ENCODE results near the gene NPEPL1.
"Not testable (repeated sequence)": the region's sequence is repeated elsewhere in the genome, so short reads cannot be mapped to it uniquely, and the experiment has no call there.

Gene NPEPL1

DNA sequence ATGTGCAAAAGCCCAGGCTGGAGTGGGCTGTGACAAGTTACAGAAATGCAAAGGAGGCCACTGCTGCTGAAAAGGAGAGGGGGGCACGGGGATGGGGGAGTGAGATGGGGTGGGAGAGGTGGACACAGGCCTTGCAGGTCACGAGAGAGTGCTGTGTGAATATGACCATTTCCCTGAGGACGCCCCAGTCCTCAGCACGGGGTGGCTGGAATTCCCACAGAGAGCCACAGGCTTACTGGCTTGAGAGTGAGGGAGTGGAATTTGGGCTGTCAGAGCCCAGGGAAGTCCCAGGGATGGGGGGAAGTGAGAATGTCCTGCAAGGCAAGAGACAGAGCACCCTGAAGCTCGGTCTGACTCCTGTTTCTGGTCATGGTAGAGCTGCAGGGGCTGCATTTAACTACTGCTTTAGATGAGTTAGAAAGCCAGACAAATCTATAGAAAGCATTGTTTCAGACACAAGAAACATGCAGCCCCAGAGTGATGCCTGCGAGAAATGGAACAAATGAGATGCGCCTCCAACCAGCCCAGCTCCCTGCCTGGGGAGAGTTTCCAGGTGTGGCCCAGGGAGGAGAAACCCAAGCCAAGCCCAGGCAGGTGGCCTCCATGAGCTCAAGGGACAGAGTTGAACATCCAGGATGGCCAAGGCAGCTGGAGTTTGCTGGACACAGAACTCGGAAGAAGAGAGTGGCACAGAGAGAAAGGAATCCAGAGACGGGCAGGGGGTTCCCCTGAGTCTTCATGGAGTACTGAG lies 30.5 kb downstream of the NPEPL1 start:
- H3K4me3 Mint-ChIP-seq, result no peak overlapping the region
- no peaks in the 10 kb centered on the region for H3K36me3 Mint-ChIP-seq (ENCODE audit: low read depth)
- peaks cover 40% of the 10 kb centered on the region for H3K27me3 Mint-ChIP-seq
- intact Hi-C loops (cut with micrococcal nuclease), result no loop called here
- peak overlapping the region; percentile 66 for H3K27ac Mint-ChIP-seq
- H3K9me3 Mint-ChIP-seq, result no peaks in the 10 kb centered on the region
- H3K4me1 Mint-ChIP-seq (ENCODE audit: low read depth), result peaks cover 21% of the 10 kb centered on the region

DNA sequence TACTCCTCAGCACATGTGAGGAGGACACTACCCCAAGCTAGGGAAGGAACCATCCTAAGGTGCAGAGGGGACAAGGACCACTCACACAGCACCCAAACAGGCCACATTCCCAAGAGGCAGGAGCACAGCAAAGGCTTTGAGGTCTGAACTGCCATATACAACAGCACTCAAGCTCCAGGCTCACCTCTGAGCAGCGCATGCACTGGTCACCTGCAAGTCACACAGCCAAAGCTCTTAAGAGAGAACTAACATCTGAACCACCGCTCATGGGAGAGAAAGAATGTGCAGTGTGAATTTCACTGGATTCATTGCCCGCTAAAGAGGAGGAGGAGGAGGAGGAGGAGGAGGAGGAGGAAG lies 31.0 kb downstream of the NPEPL1 start:
- Mint-ChIP-seq H3K36me3 (ENCODE audit: low read depth) (no peaks in the 10 kb centered on the region), H3K9me3 (no peaks in the 10 kb centered on the region), H3K4me1 (ENCODE audit: low read depth) (peaks cover 21% of the 10 kb centered on the region), H3K4me3 (no peak overlapping the region), H3K27ac (no peak overlapping the region), H3K27me3 (peaks cover 40% of the 10 kb centered on the region)
- intact Hi-C loops (cut with micrococcal nuclease), result no loop called here

DNA sequence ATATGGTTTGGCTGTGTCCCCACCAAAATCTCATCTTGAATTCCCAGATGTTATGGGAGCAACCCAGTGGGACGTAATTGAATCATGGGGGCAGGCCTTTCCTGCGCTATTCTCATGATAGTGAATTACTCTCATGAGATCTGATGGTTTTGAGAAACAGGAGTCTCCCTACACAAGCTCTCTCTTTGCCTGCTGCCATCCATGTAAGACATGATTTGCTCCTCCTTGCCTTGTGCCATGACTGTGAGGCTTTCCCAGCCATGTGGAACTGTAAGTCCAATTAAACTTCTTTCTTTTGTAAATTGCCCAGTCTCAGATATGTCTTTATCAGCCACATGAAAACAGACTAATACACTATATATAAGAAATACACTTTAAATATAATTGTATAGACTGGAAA lies 33.6 kb downstream of the NPEPL1 start:
- H3K9me3 Mint-ChIP-seq, result not testable (repeated sequence)
- H3K27me3 Mint-ChIP-seq, result peaks cover 42% of the 10 kb centered on the region

DNA sequence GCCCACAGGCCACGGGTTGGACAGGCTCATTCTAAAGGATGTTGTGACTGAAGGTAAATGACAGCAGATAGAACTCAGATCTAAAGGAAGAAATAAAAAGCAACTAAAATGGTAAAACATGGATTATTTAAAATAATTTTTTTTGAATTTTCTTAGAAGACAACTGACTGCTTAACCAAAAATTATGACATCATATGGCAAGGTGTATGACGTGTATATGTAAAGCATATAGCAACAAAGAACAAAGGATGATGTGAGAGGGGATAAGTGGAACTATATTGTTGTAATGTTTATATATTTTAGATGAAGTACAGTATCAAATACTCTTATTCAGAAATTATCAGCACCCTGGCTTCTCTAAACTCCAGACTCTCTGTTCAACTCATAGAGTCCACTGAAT lies 38.6 kb downstream of the NPEPL1 start:
- Mint-ChIP-seq H3K27me3 (peaks cover 24% of the 10 kb centered on the region), H3K9me3 (no peaks in the 10 kb centered on the region), H3K36me3 (ENCODE audit: low read depth) (no peaks in the 10 kb centered on the region), H3K27ac (no peak overlapping the region), H3K4me3 (no peak overlapping the region), H3K4me1 (ENCODE audit: low read depth) (no peaks in the 10 kb centered on the region)
- intact Hi-C loops (cut with micrococcal nuclease), result no loop called here

More for the DNA sequence above, 33.6 kb downstream of the NPEPL1 start:
- H3K36me3 Mint-ChIP-seq (ENCODE audit: low read depth); intact Hi-C loops (cut with micrococcal nuclease); H3K4me3 Mint-ChIP-seq; H3K27ac Mint-ChIP-seq: not testable (repeated sequence)
- peaks cover 19% of the 10 kb centered on the region for H3K4me1 Mint-ChIP-seq (ENCODE audit: low read depth)

DNA sequence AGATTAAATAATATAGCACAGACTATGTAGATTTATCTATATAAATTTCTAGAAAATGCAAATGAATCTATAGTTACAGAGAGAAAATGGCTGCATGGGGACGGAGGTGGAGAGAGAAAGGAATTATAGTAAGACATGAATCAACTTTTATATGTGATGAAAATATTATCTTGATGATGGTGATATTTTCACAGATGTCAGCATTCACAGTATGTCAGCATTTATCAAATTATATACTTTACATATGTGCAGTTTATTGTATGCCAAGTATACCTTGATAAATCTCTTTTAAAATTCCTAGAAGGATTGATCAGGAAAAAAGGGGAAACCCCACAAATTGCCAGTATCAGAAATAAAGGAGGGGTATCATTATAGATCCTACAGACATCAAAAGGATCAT lies 44.6 kb downstream of the NPEPL1 start:
- Mint-ChIP-seq H3K27ac (no peak overlapping the region), H3K36me3 (ENCODE audit: low read depth) (no peaks in the 10 kb centered on the region), H3K9me3 (no peaks in the 10 kb centered on the region), H3K27me3 (peaks cover 33% of the 10 kb centered on the region), H3K4me3 (no peak overlapping the region), H3K4me1 (ENCODE audit: low read depth) (no peaks in the 10 kb centered on the region)
- intact Hi-C loops (cut with micrococcal nuclease), result no loop called here

DNA sequence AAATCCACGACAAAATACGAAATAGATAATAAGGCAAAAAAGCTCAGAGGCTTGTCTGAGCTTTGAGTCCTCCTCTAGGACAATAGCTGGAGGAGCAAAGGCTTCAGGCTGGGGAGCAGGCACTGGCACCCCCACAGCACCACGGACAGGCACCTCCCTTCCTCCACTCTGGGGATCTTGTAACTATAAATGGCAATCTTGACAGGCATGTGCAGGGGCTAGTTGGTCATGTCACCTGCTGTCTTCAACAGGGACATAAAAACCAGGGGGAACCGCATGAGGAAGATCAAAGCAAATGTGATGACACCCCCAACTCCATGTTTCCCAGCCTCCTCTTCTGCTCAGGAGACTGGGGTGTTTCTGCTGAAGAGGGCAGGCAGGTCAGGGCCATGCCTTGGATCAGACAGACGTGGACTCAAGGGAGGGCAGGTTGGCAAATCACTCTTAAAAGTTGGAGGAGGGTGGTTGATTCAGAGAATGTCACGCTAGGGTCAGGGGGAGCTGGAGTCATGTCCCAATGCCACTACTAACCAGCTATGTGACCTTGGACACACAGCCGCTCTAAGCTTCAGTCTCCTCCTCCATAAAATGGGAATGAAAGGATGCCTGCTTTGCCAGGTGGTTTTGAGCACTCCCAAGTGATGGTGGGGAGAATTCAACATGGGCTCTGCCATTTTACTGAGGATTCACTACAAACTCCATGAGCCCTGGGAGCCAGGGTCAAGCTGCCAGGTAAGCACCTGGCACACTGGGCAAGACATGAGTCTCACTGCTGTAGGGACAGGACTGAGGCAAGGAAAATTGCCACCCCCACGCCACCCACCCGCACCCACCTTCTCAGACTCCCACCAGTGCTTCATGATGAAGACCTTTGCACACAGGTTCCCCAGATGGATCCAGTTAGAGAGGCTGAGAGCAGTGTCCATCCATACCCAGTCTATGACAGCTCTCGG lies 48.0 kb downstream of the NPEPL1 start:
- H3K27me3 Mint-ChIP-seq, result peaks cover 25% of the 10 kb centered on the region
- no peaks in the 10 kb centered on the region for H3K36me3 Mint-ChIP-seq (ENCODE audit: low read depth)
- no peak overlapping the region for H3K27ac Mint-ChIP-seq
- H3K4me3 Mint-ChIP-seq, result no peak overlapping the region
- H3K4me1 Mint-ChIP-seq (ENCODE audit: low read depth), result no peaks in the 10 kb centered on the region
- no peaks in the 10 kb centered on the region for H3K9me3 Mint-ChIP-seq
- intact Hi-C loops (cut with micrococcal nuclease), result no loop called here

DNA sequence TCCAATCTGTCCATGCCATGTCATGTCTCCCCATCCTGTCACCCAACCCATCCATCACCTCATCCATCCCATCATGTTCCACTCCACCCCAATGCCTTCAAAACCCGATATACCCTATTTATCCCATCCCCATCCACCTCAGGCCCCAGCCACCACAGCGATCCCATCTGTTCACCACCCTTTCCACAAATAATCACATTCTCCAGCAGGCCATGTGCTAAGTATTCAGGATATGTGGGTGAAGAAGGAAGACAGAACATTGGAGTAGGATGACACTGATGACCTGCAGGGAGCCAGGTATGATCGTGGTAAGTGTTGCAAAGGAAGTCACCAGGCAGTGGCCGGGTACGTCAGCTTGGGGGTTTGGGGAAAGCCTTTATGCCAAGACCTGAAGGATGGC lies 48.8 kb downstream of the NPEPL1 start:
- no peaks in the 10 kb centered on the region for H3K36me3 Mint-ChIP-seq (ENCODE audit: low read depth)
- no peak overlapping the region for H3K4me3 Mint-ChIP-seq
- H3K4me1 Mint-ChIP-seq (ENCODE audit: low read depth), result no peaks in the 10 kb centered on the region
- peaks cover 25% of the 10 kb centered on the region for H3K27me3 Mint-ChIP-seq
- no peaks in the 10 kb centered on the region for H3K9me3 Mint-ChIP-seq
- no peak overlapping the region for H3K27ac Mint-ChIP-seq
- intact Hi-C loops (cut with micrococcal nuclease), result no loop called here

DNA sequence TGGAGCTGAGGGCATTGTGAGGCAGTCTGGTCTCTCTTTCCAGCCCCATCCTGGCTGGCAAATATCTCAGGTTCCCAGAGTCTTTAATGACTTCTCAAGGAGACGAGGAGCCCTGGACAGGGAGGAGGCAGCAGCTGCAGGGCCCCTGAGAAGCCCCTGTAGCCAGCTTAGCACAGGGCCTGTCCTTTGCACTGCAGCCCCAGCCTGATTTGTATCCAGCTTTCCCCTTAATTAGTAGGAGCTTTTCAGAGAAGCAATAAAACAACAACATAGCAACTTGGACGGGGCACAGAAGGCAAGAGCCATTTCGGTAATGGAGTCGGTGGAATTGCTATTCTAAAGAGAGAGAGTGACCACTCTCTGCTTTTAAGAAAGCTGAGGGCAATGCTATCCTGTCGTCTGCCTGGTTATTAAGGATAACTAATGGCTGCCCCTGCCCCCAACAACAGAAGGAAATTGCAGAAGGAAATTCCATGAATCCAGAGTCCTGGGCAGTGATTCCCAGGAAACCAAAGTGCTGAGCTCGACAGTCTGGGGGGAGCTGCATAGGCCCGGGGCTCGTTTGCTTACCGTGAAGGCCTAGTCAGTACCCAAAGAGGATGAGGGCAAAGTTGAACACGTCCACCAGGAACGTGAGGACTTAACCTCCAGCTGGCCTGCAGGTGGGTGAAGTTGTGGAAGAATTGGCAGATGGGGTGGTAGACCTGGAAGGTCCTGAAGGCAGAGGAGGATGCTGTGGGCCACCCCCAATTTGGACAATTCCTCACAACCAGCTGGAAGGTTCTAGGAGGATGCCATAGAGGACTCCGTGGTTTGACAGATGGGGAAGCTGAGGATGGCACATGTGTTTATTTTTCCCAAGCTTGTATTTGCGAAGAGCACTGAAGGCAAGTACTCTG lies 50.3 kb downstream of the NPEPL1 start:
- intact Hi-C loops (cut with micrococcal nuclease), result no loop called here
- no peak overlapping the region for H3K27ac Mint-ChIP-seq
- H3K36me3 Mint-ChIP-seq (ENCODE audit: low read depth), result no peaks in the 10 kb centered on the region
- no peaks in the 10 kb centered on the region for H3K4me1 Mint-ChIP-seq (ENCODE audit: low read depth)
- H3K27me3 Mint-ChIP-seq, result peaks cover 26% of the 10 kb centered on the region
- no peaks in the 10 kb centered on the region for H3K9me3 Mint-ChIP-seq
- H3K4me3 Mint-ChIP-seq, result no peak overlapping the region

DNA sequence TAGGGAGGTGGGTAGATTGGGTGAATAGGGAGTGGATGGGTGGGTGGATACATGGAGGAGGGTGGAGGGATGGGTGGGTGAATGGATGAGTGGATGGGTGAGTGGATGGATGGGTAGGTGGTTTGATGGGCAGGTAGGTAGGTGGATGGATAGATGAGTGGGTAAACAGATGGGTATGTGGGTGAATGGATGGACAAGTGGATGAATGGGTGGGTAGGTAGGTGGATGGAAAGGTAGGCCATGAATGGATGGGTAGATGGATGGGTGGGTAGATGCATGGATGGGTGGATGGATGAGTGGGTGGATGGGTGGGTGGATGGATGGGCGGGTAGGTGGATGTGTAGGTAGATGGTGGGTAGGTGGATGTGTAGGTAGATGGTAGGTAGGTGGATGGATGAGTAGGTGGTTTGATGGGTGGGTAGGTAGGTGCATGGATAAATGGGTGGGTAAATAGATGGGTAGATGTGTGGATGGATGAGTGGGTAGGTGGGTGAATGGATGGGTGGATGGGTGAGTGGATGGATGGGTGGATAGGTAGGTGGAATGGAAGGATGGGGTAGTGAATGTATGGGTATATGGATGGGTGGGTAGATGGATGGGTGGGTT lies 51.4 kb downstream of the NPEPL1 start:
- H3K4me3 Mint-ChIP-seq, result no peak overlapping the region
- H3K36me3 Mint-ChIP-seq (ENCODE audit: low read depth), result no peaks in the 10 kb centered on the region
- no peaks in the 10 kb centered on the region for H3K4me1 Mint-ChIP-seq (ENCODE audit: low read depth)
- peaks cover 30% of the 10 kb centered on the region for H3K27me3 Mint-ChIP-seq
- intact Hi-C loops (cut with micrococcal nuclease), result no loop called here
- H3K27ac Mint-ChIP-seq, result no peak overlapping the region
- H3K9me3 Mint-ChIP-seq, result no peaks in the 10 kb centered on the region

DNA sequence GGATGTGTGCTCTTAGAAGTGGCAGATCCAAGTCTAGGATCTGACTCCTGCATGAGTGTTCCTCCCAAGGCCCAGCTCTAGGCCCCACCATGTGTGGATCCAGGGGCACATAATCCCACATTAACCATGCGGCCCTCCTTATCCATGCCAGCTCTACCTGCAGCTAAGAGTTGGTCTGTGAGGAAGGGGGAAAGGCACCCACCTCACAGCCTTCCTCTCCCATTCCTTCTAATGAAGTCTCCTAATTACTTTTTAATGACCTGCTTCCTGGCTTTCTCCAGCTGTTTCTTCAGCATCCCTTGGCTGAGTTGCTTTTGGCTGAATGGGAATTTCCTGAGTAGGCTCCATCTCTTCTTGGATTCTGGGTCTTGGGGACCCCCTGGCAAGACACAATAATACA lies 52.2 kb downstream of the NPEPL1 start:
- no peak overlapping the region for H3K27ac Mint-ChIP-seq
- no peak overlapping the region for H3K4me3 Mint-ChIP-seq
- intact Hi-C loops (cut with micrococcal nuclease), result no loop called here
- H3K27me3 Mint-ChIP-seq, result peaks cover 28% of the 10 kb centered on the region
- H3K4me1 Mint-ChIP-seq (ENCODE audit: low read depth), result no peaks in the 10 kb centered on the region
- no peaks in the 10 kb centered on the region for H3K36me3 Mint-ChIP-seq (ENCODE audit: low read depth)
- no peaks in the 10 kb centered on the region for H3K9me3 Mint-ChIP-seq

DNA sequence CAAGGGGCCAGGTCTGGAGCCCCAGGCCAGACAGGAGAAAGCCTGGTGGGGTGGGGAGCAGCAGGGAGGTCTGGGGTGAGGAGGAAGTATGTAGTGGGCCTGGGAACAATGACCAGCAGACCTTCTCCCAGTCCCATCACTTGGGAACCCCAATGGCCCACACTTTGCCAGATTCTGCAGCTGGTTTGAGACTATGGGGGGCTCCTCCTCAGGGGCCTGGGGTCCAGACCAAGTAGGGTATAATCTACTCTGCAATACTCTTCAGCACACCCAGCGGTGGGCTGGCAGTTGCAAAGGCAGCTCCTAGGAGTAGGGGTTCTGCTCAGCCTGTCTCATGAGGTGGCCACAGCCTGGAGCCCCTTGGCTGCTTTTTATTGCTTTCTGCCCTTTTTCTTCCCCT lies 52.8 kb downstream of the NPEPL1 start:
- Mint-ChIP-seq H3K27me3 (peaks cover 29% of the 10 kb centered on the region), H3K27ac (no peak overlapping the region), H3K4me3 (no peak overlapping the region), H3K36me3 (ENCODE audit: low read depth) (no peaks in the 10 kb centered on the region), H3K4me1 (ENCODE audit: low read depth) (no peaks in the 10 kb centered on the region), H3K9me3 (no peaks in the 10 kb centered on the region)
- intact Hi-C loops (cut with micrococcal nuclease), result no loop called here

DNA sequence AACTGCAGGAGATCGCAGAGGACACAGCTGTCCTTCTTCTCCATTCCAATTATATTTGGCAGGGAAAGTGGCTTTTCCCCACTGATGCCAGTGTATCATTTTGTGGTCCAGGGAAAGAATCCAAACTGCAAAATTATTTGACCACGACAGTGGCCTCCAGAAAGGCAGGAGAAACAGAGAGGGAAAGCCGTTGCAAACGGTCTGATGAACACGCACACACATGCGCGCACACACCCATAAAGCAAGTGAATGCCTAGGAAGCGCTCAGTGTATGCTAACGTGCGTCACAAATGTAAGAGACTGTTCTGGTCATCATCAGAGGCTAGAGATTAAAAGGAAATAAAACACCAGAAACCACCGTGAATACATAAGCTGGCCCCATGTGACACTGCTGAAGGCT lies 54.0 kb downstream of the NPEPL1 start:
- H3K4me1 Mint-ChIP-seq (ENCODE audit: low read depth), result no peaks in the 10 kb centered on the region
- no peak overlapping the region for H3K4me3 Mint-ChIP-seq
- intact Hi-C loops (cut with micrococcal nuclease), result no loop called here
- H3K27me3 Mint-ChIP-seq, result peaks cover 30% of the 10 kb centered on the region
- H3K27ac Mint-ChIP-seq, result no peak overlapping the region
- H3K9me3 Mint-ChIP-seq, result no peaks in the 10 kb centered on the region
- H3K36me3 Mint-ChIP-seq (ENCODE audit: low read depth), result no peaks in the 10 kb centered on the region

DNA sequence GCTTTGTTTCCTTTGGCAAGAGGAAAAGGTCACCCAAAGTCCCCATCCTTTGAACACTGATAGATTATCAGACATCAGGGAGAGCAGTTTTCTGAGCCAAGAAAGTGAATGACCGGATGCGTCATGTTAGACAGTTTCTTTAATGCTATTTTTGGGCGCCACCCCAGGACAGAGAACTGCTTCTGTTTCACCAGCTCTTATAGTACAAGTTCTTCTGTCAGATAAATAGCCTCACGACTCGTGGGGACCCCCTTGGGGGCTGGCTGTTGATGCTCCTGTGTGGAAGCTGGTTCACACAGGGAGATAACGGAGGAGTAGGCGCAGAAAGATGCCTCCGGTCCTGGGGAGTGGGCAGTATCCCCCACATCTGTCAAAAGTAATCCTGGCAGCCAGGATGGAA lies 54.6 kb downstream of the NPEPL1 start:
- Mint-ChIP-seq H3K4me1 (ENCODE audit: low read depth) (no peaks in the 10 kb centered on the region), H3K4me3 (no peak overlapping the region), H3K9me3 (no peaks in the 10 kb centered on the region), H3K27ac (no peak overlapping the region), H3K36me3 (ENCODE audit: low read depth) (no peaks in the 10 kb centered on the region), H3K27me3 (peaks cover 31% of the 10 kb centered on the region)
- intact Hi-C loops (cut with micrococcal nuclease), result no loop called here

Data from dendritic cell treated with granulocyte-macrophage colony-stimulating factor and Interleukin-4, amounts not matched to agents 40 ng/mL and 50 ng/mL, for 4 days (primary cell).